HEK293 (cell line): ENCODE results near the gene MIGA1.

Experiments used
- BCL6B ChIP-seq: fragments of 450-650 bp; formaldehyde crosslinking; IDR thresholded peaks from 2 replicates; pipeline ENCODE4 v1.5.1; 2017; ENCODE audit warnings: missing biosample characterization, missing genetic modification characterization
- FEZF1 ChIP-seq: fragments of 450-650 bp; formaldehyde crosslinking; IDR thresholded peaks from 2 replicates; pipeline ENCODE4 v1.5.1; 2016; ENCODE audit warnings: missing biosample characterization, missing genetic modification characterization
- GLI4 ChIP-seq: fragments of 450-650 bp; formaldehyde crosslinking; IDR thresholded peaks from 2 replicates; pipeline ENCODE4 v1.5.1; 2016; ENCODE audit warnings: missing biosample characterization, missing genetic modification characterization
- GLIS2 ChIP-seq: fragments of 450-650 bp; formaldehyde crosslinking; IDR thresholded peaks from 2 replicates; pipeline ENCODE4 v1.5.1; 2016; ENCODE audit warnings: missing biosample characterization, missing genetic modification characterization
- KLF16 ChIP-seq: fragments of 450-650 bp; formaldehyde crosslinking; IDR thresholded peaks from 2 replicates; pipeline ENCODE4 v1.5.1; 2017; ENCODE audit warnings: missing biosample characterization, missing genetic modification characterization
- KLF8 ChIP-seq: fragments of 450-650 bp; formaldehyde crosslinking; IDR thresholded peaks from 2 replicates; pipeline ENCODE4 v1.5.1; 2016; ENCODE audit warnings: missing biosample characterization, missing genetic modification characterization
- PRDM10 ChIP-seq: fragments of 450-650 bp; formaldehyde crosslinking; IDR thresholded peaks from 2 replicates; pipeline ENCODE4 v1.5.1; 2016; ENCODE audit warnings: missing biosample characterization, missing genetic modification characterization
- ZBTB1 ChIP-seq: fragments of 450-650 bp; formaldehyde crosslinking; IDR thresholded peaks from 2 replicates; pipeline ENCODE4 v1.5.1; 2016; ENCODE audit warnings: missing biosample characterization, missing genetic modification characterization
- ZBTB20 ChIP-seq: fragments of 450-650 bp; formaldehyde crosslinking; IDR thresholded peaks from 2 replicates; pipeline ENCODE4 v1.5.1; 2016; ENCODE audit warnings: missing biosample characterization, missing genetic modification characterization
- ZBTB26 ChIP-seq: fragments of 450-650 bp; formaldehyde crosslinking; optimal IDR thresholded peaks from 2 replicates; pipeline ENCODE3; 2016; ENCODE audit warnings: missing biosample characterization, mild to moderate bottlenecking, missing genetic modification characterization
- ZIC2 ChIP-seq: fragments of 450-650 bp; formaldehyde crosslinking; IDR thresholded peaks from 2 replicates; pipeline ENCODE4 v1.5.1; 2016; ENCODE audit warnings: missing biosample characterization, missing genetic modification characterization
- ZNF132 ChIP-seq: fragments of 450-650 bp; formaldehyde crosslinking; IDR thresholded peaks from 2 replicates; pipeline ENCODE4 v1.5.1; 2017; ENCODE audit warnings: missing biosample characterization, missing genetic modification characterization, borderline replicate concordance
- ZNF155 ChIP-seq: fragments of 450-650 bp; formaldehyde crosslinking; IDR thresholded peaks from 2 replicates; pipeline ENCODE4 v1.5.1; 2016; ENCODE audit warnings: missing biosample characterization, missing genetic modification characterization
- ZNF16 ChIP-seq: fragments of 450-650 bp; formaldehyde crosslinking; IDR thresholded peaks from 2 replicates; pipeline ENCODE4 v1.5.1; 2016; ENCODE audit warnings: low read depth, missing biosample characterization, missing genetic modification characterization
- ZNF175 ChIP-seq: fragments of 450-650 bp; formaldehyde crosslinking; IDR thresholded peaks from 2 replicates; pipeline ENCODE4 v1.5.1; 2016; ENCODE audit warnings: missing biosample characterization, missing genetic modification characterization
- ZNF184 ChIP-seq: fragments of 450-650 bp; IDR thresholded peaks from 2 replicates; pipeline ENCODE4 v1.5.1; 2018; ENCODE audit warnings: missing biosample characterization, mild to moderate bottlenecking, missing genetic modification characterization
- ZNF266 ChIP-seq: fragments of 450-650 bp; formaldehyde crosslinking; IDR thresholded peaks from 2 replicates; pipeline ENCODE4 v1.5.1; 2016; ENCODE audit warnings: missing biosample characterization, missing genetic modification characterization, low read depth
- ZNF341 ChIP-seq: fragments of 450-650 bp; formaldehyde crosslinking; IDR thresholded peaks from 2 replicates; pipeline ENCODE4; 2016; ENCODE audit warnings: low read depth, missing biosample characterization, missing genetic modification characterization
- ZNF362 ChIP-seq: fragments of 450-650 bp; formaldehyde crosslinking; IDR thresholded peaks from 2 replicates; pipeline ENCODE4 v1.5.1; 2016; ENCODE audit warnings: missing biosample characterization, missing genetic modification characterization
- ZNF37A ChIP-seq: fragments of 450-650 bp; IDR thresholded peaks from 2 replicates; pipeline ENCODE4 v1.5.1; 2018; ENCODE audit warnings: missing biosample characterization, missing genetic modification characterization
- ZNF544 ChIP-seq: fragments of 450-650 bp; formaldehyde crosslinking; IDR thresholded peaks from 2 replicates; pipeline ENCODE4 v1.5.0; 2017; ENCODE audit warnings: missing biosample characterization, missing genetic modification characterization
- ZNF621 ChIP-seq: fragments of 450-650 bp; formaldehyde crosslinking; IDR thresholded peaks from 2 replicates; pipeline ENCODE4 v1.5.1; 2017; ENCODE audit warnings: missing biosample characterization, missing genetic modification characterization
- ZNF664 ChIP-seq: fragments of 450-650 bp; formaldehyde crosslinking; IDR thresholded peaks from 2 replicates; pipeline ENCODE4 v1.5.1; 2016; ENCODE audit warnings: missing biosample characterization, missing genetic modification characterization
- ZNF704 ChIP-seq: fragments of 450-650 bp; formaldehyde crosslinking; IDR thresholded peaks from 2 replicates; pipeline ENCODE4 v1.5.1; 2016; ENCODE audit warnings: missing biosample characterization, missing genetic modification characterization
- ZSCAN18 ChIP-seq: fragments of 450-650 bp; formaldehyde crosslinking; IDR thresholded peaks from 2 replicates; pipeline ENCODE4 v1.5.1; 2016; ENCODE audit warnings: missing biosample characterization, missing genetic modification characterization

MIGA1 gene

GRCh38 chr1:77779529-77780281 lies at the start of gene MIGA1 (continued):
- TF ChIP-seq ZBTB26 (tag by site-specific recombination) (peak; percentile 33), ZNF155 (tag by site-specific recombination) (no peak), ZNF362 (tag by site-specific recombination) (peak; percentile 10; the same call in 1 of the 2 replicates), ZNF621 (tag by site-specific recombination) (no peak), ZIC2 (tag by site-specific recombination) (no peak), ZBTB20 (tag by site-specific recombination) (peak; percentile 80), ZNF184 (tag by site-specific recombination) (no peak), ZNF132 (tag by site-specific recombination) (no peak), ZNF37A (tag by site-specific recombination) (no peak), ZNF175 (tag by site-specific recombination) (no peak), ZNF704 (tag by site-specific recombination) (no peak), ZSCAN18 (tag by site-specific recombination) (no peak), ZNF341 (tag by site-specific recombination) (0 out of 2 replicates have a peak, but pooled peaks have one; percentile 9), KLF8 (tag by site-specific recombination) (peak; percentile 90), GLI4 (tag by site-specific recombination) (0 out of 2 replicates have a peak, but pooled peaks have one; percentile 47), KLF16 (tag by site-specific recombination) (peak; percentile 72; the same call in 1 of the 2 replicates), FEZF1 (tag by site-specific recombination) (peak; percentile 11; the same call in 1 of the 2 replicates), ZNF16 (no peak), GLIS2 (tag by site-specific recombination) (peak; percentile 46; the same call in 1 of the 2 replicates), ZNF544 (no peak), ZNF664 (tag by site-specific recombination) (no peak), PRDM10 (tag by site-specific recombination) (peak; percentile 64), ZBTB1 (tag by site-specific recombination) (no peak), ZNF266 (tag by site-specific recombination) (no peak), BCL6B (tag by site-specific recombination) (no peak)
